Tibial nerve (tissue), 4 donors: ENCODE results near the gene MYH16. TPM values are rescaled to one million over a fixed set of nuclear protein-coding genes. Genes with fewer than 3 reads are reported as not detected.

Experiments
- DNase-seq, 2 donors: peaks; one replicate each; pipeline ENCODE4 v3.0.0-alpha.2; 2019; ENCODE audit warnings: low spot score in 2 of 2
- H3K27ac ChIP-seq, 4 donors: fragments of 200-600 bp; sonication (generic) in 3 of 4; one replicate each; pipeline ENCODE4 v1.5.1; 2017 to 2019; ENCODE audit warnings: mild to moderate bottlenecking in 1 of 4
- H3K27me3 ChIP-seq, 2 donors: fragments of 200-600 bp; sonication (generic) in 1 of 2; one replicate each; pipeline versions ENCODE4 v1.5.1 to v1.6.0; 2017 to 2019
- H3K36me3 ChIP-seq, 3 donors: fragments of 200-600 bp; sonication (generic); one replicate each; pipeline ENCODE4 v1.5.1; 2018 to 2019
- H3K4me1 ChIP-seq, 4 donors: fragments of 200-600 bp; sonication (generic) in 3 of 4; one replicate each; pipeline ENCODE4 v1.5.1; 2017 to 2019
- H3K4me3 ChIP-seq, 4 donors: fragments of 200-600 bp; sonication (generic) in 3 of 4; one replicate each; pipeline ENCODE4 v1.5.1; 2017 to 2019; ENCODE audit warnings: mild to moderate bottlenecking in 1 of 4, moderate library complexity in 1 of 4
- H3K9me3 ChIP-seq, 4 donors: fragments of 200-600 bp; sonication (generic) in 3 of 4; one replicate each; pipeline ENCODE4 v1.5.1; 2017 to 2019
- EP300 ChIP-seq, 2 donors: sonication (generic); formaldehyde crosslinking; IDR thresholded peaks; one replicate each; pipeline ENCODE4 v1.6.1; 2017; ENCODE audit warnings: antibody characterized with exemption in 2 of 2, mild to moderate bottlenecking in 1 of 2
- POLR2A ChIP-seq, 2 donors: fragments of 450-650 bp; IDR thresholded peaks; one replicate each; pipeline ENCODE4 v1.6.1; 2017; ENCODE audit warnings: antibody characterized with exemption in 2 of 2, mild to moderate bottlenecking in 2 of 2, moderate library complexity in 2 of 2
- WGBS, 2 donors: methylation state at CpG; one replicate each; pipeline ENCODE4 v1.1.5; 2018; 5-methylcytosine and 5-hydroxymethylcytosine counted together
- total RNA-seq, 4 donors: library from RNA; depleted of rRNA; stranded (reverse); fragments of >200 nt; gene quantifications; one replicate each; pipeline ENCODE4 v1.1.0, GENCODE V29; 2016
- TF ChIP-seq, protein P1 (sequence below), 5 experiments: fragments of 200-600 bp in 3 of 5; fragments of 450-650 bp in 2 of 5; sonication (generic) in 3 of 5; IDR thresholded peaks; one replicate each; pipeline ENCODE4 v1.5.1; 2016 to 2019; ENCODE audit warnings: antibody characterized with exemption in 5 of 5, mild to moderate bottlenecking in 3 of 5, moderate library complexity in 2 of 5

Gene MYH16
- total RNA-seq, 4 donors from 2014 or later, result not detected

DNA sequence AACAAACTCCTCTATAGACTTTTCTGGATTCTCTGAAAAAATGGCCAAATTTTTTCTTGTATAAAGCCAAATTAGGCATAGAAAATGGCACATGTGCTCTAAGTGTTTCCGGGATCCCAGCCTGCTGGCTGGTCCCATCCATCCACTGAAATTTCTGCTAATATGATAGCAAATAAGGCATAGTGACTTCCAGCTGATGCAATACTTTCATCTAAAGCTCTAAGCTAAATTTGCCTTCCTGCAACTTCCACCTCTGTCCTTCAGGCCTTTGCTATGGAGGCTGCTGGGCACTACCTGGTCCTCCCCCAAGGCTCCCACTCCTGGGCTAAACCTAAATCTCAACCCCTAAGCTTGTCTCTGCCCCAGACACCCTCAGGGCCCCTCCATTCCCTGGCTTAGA lies 20.5 kb downstream of the MYH16 start:
- H3K4me3 ChIP-seq, result no peak overlapping the region
- no peaks in the 10 kb centered on the region for H3K4me1 ChIP-seq
- no peak for DNase-seq
- no peaks in the 10 kb centered on the region for H3K27me3 ChIP-seq
- WGBS, 2 donors, result 91 to 95% methylated on average over 1 of the region's 1 CpG
- TF ChIP-seq, protein P1, sequence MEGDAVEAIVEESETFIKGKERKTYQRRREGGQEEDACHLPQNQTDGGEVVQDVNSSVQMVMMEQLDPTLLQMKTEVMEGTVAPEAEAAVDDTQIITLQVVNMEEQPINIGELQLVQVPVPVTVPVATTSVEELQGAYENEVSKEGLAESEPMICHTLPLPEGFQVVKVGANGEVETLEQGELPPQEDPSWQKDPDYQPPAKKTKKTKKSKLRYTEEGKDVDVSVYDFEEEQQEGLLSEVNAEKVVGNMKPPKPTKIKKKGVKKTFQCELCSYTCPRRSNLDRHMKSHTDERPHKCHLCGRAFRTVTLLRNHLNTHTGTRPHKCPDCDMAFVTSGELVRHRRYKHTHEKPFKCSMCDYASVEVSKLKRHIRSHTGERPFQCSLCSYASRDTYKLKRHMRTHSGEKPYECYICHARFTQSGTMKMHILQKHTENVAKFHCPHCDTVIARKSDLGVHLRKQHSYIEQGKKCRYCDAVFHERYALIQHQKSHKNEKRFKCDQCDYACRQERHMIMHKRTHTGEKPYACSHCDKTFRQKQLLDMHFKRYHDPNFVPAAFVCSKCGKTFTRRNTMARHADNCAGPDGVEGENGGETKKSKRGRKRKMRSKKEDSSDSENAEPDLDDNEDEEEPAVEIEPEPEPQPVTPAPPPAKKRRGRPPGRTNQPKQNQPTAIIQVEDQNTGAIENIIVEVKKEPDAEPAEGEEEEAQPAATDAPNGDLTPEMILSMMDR (IDR thresholded peaks at IDR 0.05), result no peak
- TF ChIP-seq POLR2A (IDR thresholded peaks at IDR 0.05), result no peak
- TF ChIP-seq EP300 (IDR thresholded peaks at IDR 0.05), result no peak
- no peaks in the 10 kb centered on the region for H3K36me3 ChIP-seq
- H3K27ac ChIP-seq, result no peak overlapping the region
- no peaks in the 10 kb centered on the region for H3K9me3 ChIP-seq

DNA sequence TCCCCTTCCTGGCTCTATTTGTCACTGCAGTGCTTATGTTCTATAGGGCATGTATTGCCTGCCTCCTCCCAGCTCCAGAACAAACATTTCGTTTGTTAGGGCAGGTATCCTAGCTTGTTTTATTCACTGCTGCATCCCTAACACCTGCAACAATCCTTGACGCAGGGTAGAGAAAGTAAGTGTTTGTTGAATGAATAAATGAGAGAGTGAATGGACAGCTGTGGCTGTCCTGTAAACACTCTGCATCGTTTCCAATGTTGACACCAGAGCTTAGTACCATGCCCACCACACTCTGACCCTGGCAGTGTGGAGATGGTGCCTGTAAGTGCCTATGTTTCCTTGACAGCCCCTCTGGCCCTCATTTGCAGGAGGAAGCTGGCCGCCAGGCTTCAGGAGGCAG lies 21.0 kb downstream of the MYH16 start:
- no peak overlapping the region for H3K4me3 ChIP-seq
- H3K9me3 ChIP-seq, result no peaks in the 10 kb centered on the region
- no peaks in the 10 kb centered on the region for H3K4me1 ChIP-seq
- H3K27ac ChIP-seq, result no peak overlapping the region
- WGBS, 2 donors, result 79 to 80% methylated on average over 4 of the region's 4 CpGs
- H3K36me3 ChIP-seq, result no peaks in the 10 kb centered on the region
- DNase-seq, result no peak
- H3K27me3 ChIP-seq, result no peaks in the 10 kb centered on the region
- TF ChIP-seq, protein P1 (IDR thresholded peaks at IDR 0.05), result no peak
- TF ChIP-seq POLR2A (IDR thresholded peaks at IDR 0.05), result no peak
- TF ChIP-seq EP300 (IDR thresholded peaks at IDR 0.05), result no peak

DNA sequence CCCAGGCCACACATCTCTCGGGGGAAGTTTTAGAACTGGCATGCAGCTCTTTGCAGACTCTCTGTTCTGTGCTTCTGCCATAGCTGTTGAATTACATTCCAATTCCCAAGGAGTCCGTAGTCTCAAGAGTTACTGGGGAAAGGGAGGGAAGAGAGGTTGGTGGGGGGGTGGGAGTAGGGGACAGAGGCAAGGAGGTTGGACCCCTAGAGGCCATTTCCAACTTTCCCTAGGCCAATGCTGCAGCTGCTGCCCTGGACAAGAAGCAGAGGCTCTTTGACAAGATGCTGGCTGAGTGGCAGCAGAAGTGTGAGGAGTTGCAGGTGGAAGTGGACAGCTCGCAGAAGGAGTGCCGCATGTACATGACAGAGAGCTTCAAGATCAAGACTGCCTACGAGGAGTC lies 23.8 kb downstream of the MYH16 start:
- TF ChIP-seq, protein P1 (IDR thresholded peaks at IDR 0.05), result no peak
- TF ChIP-seq POLR2A (IDR thresholded peaks at IDR 0.05) (no peak), EP300 (IDR thresholded peaks at IDR 0.05) (no peak)
- DNase-seq, result no peak
- no peaks in the 10 kb centered on the region for H3K9me3 ChIP-seq
- H3K4me3 ChIP-seq, result no peak overlapping the region
- no peak overlapping the region for H3K27ac ChIP-seq
- H3K4me1 ChIP-seq, result no peaks in the 10 kb centered on the region
- WGBS, 2 donors, result 82 to 90% methylated on average over 5 of the region's 5 CpGs
- no peaks in the 10 kb centered on the region for H3K27me3 ChIP-seq
- H3K36me3 ChIP-seq, result no peaks in the 10 kb centered on the region

DNA sequence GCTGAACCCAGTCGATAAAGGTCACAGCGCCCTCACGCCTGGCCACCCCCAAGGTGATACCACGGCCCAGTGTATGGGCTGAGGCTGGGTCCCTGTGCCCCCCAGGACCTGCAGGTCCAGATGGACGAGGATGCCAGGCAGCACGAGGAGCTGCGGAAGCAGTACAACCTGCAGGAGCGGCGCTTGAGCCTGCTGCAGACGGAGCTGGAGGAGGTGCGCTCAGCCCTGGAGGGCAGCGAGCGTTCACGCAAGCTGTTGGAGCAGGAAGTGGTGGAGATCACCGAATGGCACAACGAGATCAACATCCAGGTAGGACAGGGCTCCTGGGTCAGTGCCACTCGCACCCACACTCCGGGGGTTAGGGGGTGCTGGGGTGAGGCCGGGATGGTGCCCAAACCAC lies 28.9 kb downstream of the MYH16 start:
- WGBS, 2 donors, result 85 to 91% methylated on average over 18 to 19 of the region's 19 CpGs

GRCh38 chr7:99305473-99306260 lies 33.0 kb downstream of the MYH16 start:
- peaks cover 0 to 16% (median 0%) of the 10 kb centered on the region in 4 donors for H3K9me3 ChIP-seq
- no peaks in the 10 kb centered on the region for H3K27me3 ChIP-seq
- H3K36me3 ChIP-seq, result peaks cover 0 to 10% (median 0%) of the 10 kb centered on the region in 3 donors
- 72 to 74% methylated on average over 15 to 16 of the region's 16 CpGs for WGBS, 2 donors
- no peak overlapping the region for H3K4me3 ChIP-seq
- no peak for DNase-seq
- TF ChIP-seq POLR2A (IDR thresholded peaks at IDR 0.05) (no peak), EP300 (IDR thresholded peaks at IDR 0.05) (no peak)
- TF ChIP-seq, protein P1 (IDR thresholded peaks at IDR 0.05), result no peak
- no peak overlapping the region for H3K27ac ChIP-seq
- H3K4me1 ChIP-seq, result no peaks in the 10 kb centered on the region

More for the DNA sequence above, 28.9 kb downstream of the MYH16 start:
- Histone ChIP-seq H3K27ac (no peak overlapping the region), H3K9me3 (no peaks in the 10 kb centered on the region), H3K27me3 (no peaks in the 10 kb centered on the region), H3K36me3 (no peaks in the 10 kb centered on the region), H3K4me1 (no peaks in the 10 kb centered on the region), H3K4me3 (no peak overlapping the region)
- no peak for DNase-seq
- TF ChIP-seq POLR2A (IDR thresholded peaks at IDR 0.05), result no peak
- TF ChIP-seq, protein P1 (IDR thresholded peaks at IDR 0.05), result no peak
- no peak for TF ChIP-seq EP300 (IDR thresholded peaks at IDR 0.05)
